HEK293 (cell line): ENCODE results near the gene NDST4.

ENCODE experiments used
- CTCF ChIA-PET: fragments of 350-600 bp; formaldehyde crosslinking; extraction: SDS; loops from one replicate; lab custom pipeline; 2021; ENCODE audit warnings: antibody characterized with exemption; lab: Yijun Ruan, JAX
- POLR2A ChIA-PET: fragments of 300-600 bp; formaldehyde crosslinking; extraction: SDS; loops from one replicate; lab custom pipeline; 2020; ENCODE audit warnings: antibody characterized with exemption, inconsistent platforms; lab: Yijun Ruan, JAX
- H3K27ac ChIP-seq: fragments of 200-500 bp; sonication (Bioruptor generic); 2 replicates; pipeline ENCODE4 v1.5.1; 2014; ENCODE audit warnings: low read depth, low read length, control low read depth, inconsistent platforms; ENCODE audit errors: extremely low read depth
- H3K36me3 ChIP-seq, 2 experiments: fragments of 200-500 bp in 1 of 2; sonication (Bioruptor generic) in 1 of 2; 1 replicate in 1 of 2; 2 replicates in 1 of 2; pipeline ENCODE4 v1.5.1; 2014 to 2017; ENCODE audit warnings: inconsistent platforms in 2 of 2, low read length in 2 of 2; ENCODE audit not compliant: control insufficient read depth in 2 of 2, insufficient read depth in 1 of 2
- H3K4me1 ChIP-seq: fragments of 200-500 bp; sonication (Bioruptor generic); 2 replicates; pipeline ENCODE4 v1.5.1; 2014; ENCODE audit warnings: mild to moderate bottlenecking, low read length, inconsistent platforms; ENCODE audit not compliant: control insufficient read depth, insufficient read depth
- H3K4me3 ChIP-seq: 2 replicates; pipeline ENCODE4 v1.5.1; 2011; ENCODE audit warnings: low read depth, mild to moderate bottlenecking, control low read depth, low read length, moderate library complexity
- H3K9me3 ChIP-seq: fragments of 200-500 bp; sonication (Bioruptor generic); 2 replicates; pipeline ENCODE4 v1.5.1; 2014; ENCODE audit warnings: low read depth, low read length, inconsistent platforms; ENCODE audit not compliant: control insufficient read depth, insufficient read depth
- FEZF1 ChIP-seq: fragments of 450-650 bp; formaldehyde crosslinking; IDR thresholded peaks from 2 replicates; pipeline ENCODE4 v1.5.1; 2016; ENCODE audit warnings: missing biosample characterization, missing genetic modification characterization
- MZF1 ChIP-seq: fragments of 450-650 bp; formaldehyde crosslinking; IDR thresholded peaks from 2 replicates; pipeline ENCODE4 v1.5.1; 2017; ENCODE audit warnings: missing biosample characterization, missing genetic modification characterization, borderline replicate concordance
- SCRT1 ChIP-seq: fragments of 450-650 bp; formaldehyde crosslinking; IDR thresholded peaks from 2 replicates; pipeline ENCODE4 v1.5.1; 2016; ENCODE audit warnings: missing biosample characterization, missing genetic modification characterization, borderline replicate concordance
- ZNF155 ChIP-seq: fragments of 450-650 bp; formaldehyde crosslinking; IDR thresholded peaks from 2 replicates; pipeline ENCODE4 v1.5.1; 2016; ENCODE audit warnings: missing biosample characterization, missing genetic modification characterization
- ZNF202 ChIP-seq: fragments of 450-650 bp; formaldehyde crosslinking; IDR thresholded peaks from 2 replicates; pipeline ENCODE4 v1.5.1; 2016; ENCODE audit warnings: missing biosample characterization, missing genetic modification characterization, borderline replicate concordance
- ZNF561 ChIP-seq: fragments of 450-650 bp; IDR thresholded peaks from 2 replicates; pipeline ENCODE4 v1.5.1; 2018; ENCODE audit warnings: missing biosample characterization, missing genetic modification characterization, borderline replicate concordance
- ZNF843 ChIP-seq: fragments of 450-650 bp; formaldehyde crosslinking; IDR thresholded peaks from 2 replicates; pipeline ENCODE4 v1.5.1; 2016; ENCODE audit warnings: missing biosample characterization, missing genetic modification characterization
- TF ChIP-seq, protein P1 (sequence below): fragments of 450-650 bp; formaldehyde crosslinking; conservative IDR thresholded peaks from 2 replicates; pipeline ENCODE4 v1.5.1; 2016; ENCODE audit warnings: low read depth, missing biosample characterization, missing genetic modification characterization
- TF ChIP-seq, protein P2 (sequence below): fragments of 450-650 bp; formaldehyde crosslinking; IDR thresholded peaks from 2 replicates; pipeline ENCODE4 v1.5.1; 2017; ENCODE audit warnings: missing biosample characterization, missing genetic modification characterization
- TF ChIP-seq, protein P3 (sequence below): fragments of 450-650 bp; formaldehyde crosslinking; IDR thresholded peaks from 2 replicates; pipeline ENCODE4 v1.5.1; 2016; ENCODE audit warnings: missing biosample characterization, missing genetic modification characterization
- TF ChIP-seq, protein P4 (sequence below): fragments of 450-650 bp; formaldehyde crosslinking; IDR thresholded peaks from 2 replicates; pipeline ENCODE4 v1.5.1; 2016; ENCODE audit warnings: missing biosample characterization, missing genetic modification characterization
- TF ChIP-seq, protein P5 (sequence below): fragments of 450-650 bp; formaldehyde crosslinking; IDR thresholded peaks from 2 replicates; pipeline ENCODE4 v1.5.1; 2016; ENCODE audit warnings: missing biosample characterization, missing genetic modification characterization
- TF ChIP-seq, protein P6 (sequence below): fragments of 450-650 bp; formaldehyde crosslinking; IDR thresholded peaks from 2 replicates; pipeline ENCODE4 v1.5.1; 2017; ENCODE audit warnings: missing biosample characterization, missing genetic modification characterization

NDST4 gene

DNA sequence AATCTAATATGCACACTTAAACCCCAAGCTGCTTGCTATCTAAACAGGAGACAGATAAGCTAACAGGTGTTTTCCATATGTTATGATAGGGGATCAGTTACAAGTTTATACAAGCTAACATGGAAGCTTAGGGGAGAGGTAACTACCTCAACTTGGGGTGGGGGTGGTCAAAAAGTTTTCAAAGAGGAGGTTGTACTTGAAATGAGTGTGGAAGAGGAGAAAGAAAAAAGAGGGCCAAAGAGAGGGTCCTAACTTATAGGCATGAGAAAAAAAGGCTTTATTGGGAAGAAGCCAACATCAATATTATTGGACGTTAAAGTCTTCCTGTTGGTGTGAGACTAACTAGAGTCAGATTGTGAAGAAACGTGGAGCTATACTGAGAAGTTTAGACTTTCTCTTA lies 205.9 kb downstream of the NDST4 start (continued):
- TF ChIP-seq, protein P1, sequence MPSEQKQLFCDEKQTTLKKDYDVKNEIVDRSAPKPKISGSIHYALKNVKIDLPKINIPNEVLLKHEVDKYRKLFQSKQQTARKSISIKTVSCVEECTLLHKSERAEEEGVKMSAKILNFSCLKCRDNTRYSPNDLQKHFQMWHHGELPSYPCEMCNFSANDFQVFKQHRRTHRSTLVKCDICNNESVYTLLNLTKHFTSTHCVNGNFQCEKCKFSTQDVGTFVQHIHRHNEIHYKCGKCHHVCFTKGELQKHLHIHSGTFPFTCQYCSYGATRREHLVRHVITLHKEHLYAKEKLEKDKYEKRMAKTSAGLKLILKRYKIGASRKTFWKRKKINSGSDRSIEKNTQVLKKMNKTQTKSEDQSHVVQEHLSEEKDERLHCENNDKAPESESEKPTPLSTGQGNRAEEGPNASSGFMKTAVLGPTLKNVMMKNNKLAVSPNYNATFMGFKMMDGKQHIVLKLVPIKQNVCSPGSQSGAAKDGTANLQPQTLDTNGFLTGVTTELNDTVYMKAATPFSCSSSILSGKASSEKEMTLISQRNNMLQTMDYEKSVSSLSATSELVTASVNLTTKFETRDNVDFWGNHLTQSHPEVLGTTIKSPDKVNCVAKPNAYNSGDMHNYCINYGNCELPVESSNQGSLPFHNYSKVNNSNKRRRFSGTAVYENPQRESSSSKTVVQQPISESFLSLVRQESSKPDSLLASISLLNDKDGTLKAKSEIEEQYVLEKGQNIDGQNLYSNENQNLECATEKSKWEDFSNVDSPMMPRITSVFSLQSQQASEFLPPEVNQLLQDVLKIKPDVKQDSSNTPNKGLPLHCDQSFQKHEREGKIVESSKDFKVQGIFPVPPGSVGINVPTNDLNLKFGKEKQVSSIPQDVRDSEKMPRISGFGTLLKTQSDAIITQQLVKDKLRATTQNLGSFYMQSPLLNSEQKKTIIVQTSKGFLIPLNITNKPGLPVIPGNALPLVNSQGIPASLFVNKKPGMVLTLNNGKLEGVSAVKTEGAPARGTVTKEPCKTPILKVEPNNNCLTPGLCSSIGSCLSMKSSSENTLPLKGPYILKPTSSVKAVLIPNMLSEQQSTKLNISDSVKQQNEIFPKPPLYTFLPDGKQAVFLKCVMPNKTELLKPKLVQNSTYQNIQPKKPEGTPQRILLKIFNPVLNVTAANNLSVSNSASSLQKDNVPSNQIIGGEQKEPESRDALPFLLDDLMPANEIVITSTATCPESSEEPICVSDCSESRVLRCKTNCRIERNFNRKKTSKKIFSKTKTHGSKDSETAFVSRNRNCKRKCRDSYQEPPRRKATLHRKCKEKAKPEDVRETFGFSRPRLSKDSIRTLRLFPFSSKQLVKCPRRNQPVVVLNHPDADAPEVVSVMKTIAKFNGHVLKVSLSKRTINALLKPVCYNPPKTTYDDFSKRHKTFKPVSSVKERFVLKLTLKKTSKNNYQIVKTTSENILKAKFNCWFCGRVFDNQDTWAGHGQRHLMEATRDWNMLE, result peak; percentile 34; the same call in 1 of the 2 replicates
- TF ChIP-seq ZNF843 (tag by site-specific recombination), result peak; percentile 68; the same call in 1 of the 2 replicates
- TF ChIP-seq ZNF561 (tag by site-specific recombination), result no peak; the same call in 1 of the 2 replicates
- TF ChIP-seq, protein P2, sequence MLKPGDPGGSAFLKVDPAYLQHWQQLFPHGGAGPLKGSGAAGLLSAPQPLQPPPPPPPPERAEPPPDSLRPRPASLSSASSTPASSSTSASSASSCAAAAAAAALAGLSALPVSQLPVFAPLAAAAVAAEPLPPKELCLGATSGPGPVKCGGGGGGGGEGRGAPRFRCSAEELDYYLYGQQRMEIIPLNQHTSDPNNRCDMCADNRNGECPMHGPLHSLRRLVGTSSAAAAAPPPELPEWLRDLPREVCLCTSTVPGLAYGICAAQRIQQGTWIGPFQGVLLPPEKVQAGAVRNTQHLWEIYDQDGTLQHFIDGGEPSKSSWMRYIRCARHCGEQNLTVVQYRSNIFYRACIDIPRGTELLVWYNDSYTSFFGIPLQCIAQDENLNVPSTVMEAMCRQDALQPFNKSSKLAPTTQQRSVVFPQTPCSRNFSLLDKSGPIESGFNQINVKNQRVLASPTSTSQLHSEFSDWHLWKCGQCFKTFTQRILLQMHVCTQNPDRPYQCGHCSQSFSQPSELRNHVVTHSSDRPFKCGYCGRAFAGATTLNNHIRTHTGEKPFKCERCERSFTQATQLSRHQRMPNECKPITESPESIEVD (tag by site-specific recombination), result peak; percentile 7; the same call in 1 of the 2 replicates
- peak; percentile 76; the same call in 1 of the 2 replicates for TF ChIP-seq SCRT1 (tag by site-specific recombination)
- TF ChIP-seq, protein P3, sequence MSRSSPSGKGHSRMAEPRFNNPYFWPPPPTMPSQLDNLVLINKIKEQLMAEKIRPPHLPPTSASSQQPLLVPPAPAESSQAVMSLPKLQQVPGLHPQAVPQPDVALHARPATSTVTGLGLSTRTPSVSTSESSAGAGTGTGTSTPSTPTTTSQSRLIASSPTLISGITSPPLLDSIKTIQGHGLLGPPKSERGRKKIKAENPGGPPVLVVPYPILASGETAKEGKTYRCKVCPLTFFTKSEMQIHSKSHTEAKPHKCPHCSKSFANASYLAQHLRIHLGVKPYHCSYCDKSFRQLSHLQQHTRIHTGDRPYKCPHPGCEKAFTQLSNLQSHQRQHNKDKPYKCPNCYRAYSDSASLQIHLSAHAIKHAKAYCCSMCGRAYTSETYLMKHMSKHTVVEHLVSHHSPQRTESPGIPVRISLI, result 0 out of 2 replicates have a peak, but pooled peaks have one; percentile 24

DNA sequence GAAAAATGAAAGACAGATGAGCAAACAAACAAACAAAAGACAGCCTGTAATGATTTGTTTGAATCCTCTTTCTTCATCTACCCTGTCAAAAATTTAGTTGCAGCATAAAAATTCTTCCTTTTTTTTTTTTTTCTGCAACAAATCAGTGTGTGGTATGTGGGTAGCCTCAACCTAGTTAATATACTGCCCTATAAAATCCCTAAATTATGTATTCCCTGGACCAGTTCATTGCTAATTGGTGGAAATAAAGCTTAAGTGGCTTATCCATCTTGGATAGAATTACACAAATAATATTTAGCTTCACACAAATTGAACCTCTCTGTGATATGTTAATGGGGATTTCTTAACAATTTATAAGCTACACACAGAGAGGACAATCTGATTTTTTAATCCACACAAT lies 208.4 kb downstream of the NDST4 start:
- ChIA-PET POLR2A (no interaction called here), CTCF (interaction anchor here (0.6 kb wide), 1 partner anchor 113 kb away, joined by 4 read pairs; no protein-coding TSS in a partner anchor)
- H3K27ac ChIP-seq, result no peak overlapping the region
- H3K36me3 ChIP-seq, result no peaks in the 10 kb centered on the region
- peaks cover 19% of the 10 kb centered on the region for H3K4me1 ChIP-seq
- no peak overlapping the region for H3K4me3 ChIP-seq
- TF ChIP-seq FEZF1 (tag by site-specific recombination) (peak; percentile 79), ZNF155 (tag by site-specific recombination) (no peak), ZNF843 (tag by site-specific recombination) (peak; percentile 71), SCRT1 (tag by site-specific recombination) (no peak), MZF1 (tag by site-specific recombination) (peak; percentile 77; the same call in 1 of the 2 replicates), ZNF202 (tag by site-specific recombination) (no peak)
- TF ChIP-seq, protein P4, sequence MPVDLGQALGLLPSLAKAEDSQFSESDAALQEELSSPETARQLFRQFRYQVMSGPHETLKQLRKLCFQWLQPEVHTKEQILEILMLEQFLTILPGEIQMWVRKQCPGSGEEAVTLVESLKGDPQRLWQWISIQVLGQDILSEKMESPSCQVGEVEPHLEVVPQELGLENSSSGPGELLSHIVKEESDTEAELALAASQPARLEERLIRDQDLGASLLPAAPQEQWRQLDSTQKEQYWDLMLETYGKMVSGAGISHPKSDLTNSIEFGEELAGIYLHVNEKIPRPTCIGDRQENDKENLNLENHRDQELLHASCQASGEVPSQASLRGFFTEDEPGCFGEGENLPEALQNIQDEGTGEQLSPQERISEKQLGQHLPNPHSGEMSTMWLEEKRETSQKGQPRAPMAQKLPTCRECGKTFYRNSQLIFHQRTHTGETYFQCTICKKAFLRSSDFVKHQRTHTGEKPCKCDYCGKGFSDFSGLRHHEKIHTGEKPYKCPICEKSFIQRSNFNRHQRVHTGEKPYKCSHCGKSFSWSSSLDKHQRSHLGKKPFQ (tag by site-specific recombination), result peak; percentile 33; the same call in 1 of the 2 replicates
- TF ChIP-seq, protein P2 (tag by site-specific recombination), result peak; percentile 74
- TF ChIP-seq, protein P5, sequence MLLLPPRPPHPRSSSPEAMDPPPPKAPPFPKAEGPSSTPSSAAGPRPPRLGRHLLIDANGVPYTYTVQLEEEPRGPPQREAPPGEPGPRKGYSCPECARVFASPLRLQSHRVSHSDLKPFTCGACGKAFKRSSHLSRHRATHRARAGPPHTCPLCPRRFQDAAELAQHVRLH (tag by site-specific recombination), result peak; percentile 42; the same call in 1 of the 2 replicates
- TF ChIP-seq, protein P6, sequence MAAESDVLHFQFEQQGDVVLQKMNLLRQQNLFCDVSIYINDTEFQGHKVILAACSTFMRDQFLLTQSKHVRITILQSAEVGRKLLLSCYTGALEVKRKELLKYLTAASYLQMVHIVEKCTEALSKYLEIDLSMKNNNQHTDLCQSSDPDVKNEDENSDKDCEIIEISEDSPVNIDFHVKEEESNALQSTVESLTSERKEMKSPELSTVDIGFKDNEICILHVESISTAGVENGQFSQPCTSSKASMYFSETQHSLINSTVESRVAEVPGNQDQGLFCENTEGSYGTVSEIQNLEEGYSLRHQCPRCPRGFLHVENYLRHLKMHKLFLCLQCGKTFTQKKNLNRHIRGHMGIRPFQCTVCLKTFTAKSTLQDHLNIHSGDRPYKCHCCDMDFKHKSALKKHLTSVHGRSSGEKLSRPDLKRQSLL, result no peak
- H3K9me3 ChIP-seq, result no peaks in the 10 kb centered on the region
